Sigmoid colon (tissue), 7 donors: ENCODE results near the gene CD63. TPM values are rescaled to one million over a fixed set of nuclear protein-coding genes. Genes with fewer than 3 reads are reported as not detected.

Source experiments
- DNase-seq: peaks from one replicate; pipeline ENCODE4 v3.0.0-alpha.2; 2019
- H3K27ac ChIP-seq, 4 donors: fragments of 200-600 bp; sonication (generic); one replicate each; pipeline ENCODE4 v1.5.1; 2016 to 2019; ENCODE audit warnings: mild to moderate bottlenecking in 1 of 4
- H3K27me3 ChIP-seq, 3 donors: fragments of 200-600 bp; sonication (generic); one replicate each; pipeline ENCODE4 v1.5.1; 2019; ENCODE audit warnings: mild to moderate bottlenecking in 1 of 3
- H3K36me3 ChIP-seq, 4 donors: fragments of 200-600 bp; sonication (generic); one replicate each; pipeline ENCODE4 v1.5.1; 2016 to 2019
- H3K4me1 ChIP-seq, 4 donors: fragments of 200-600 bp; sonication (generic); one replicate each; pipeline ENCODE4 v1.5.1; 2017 to 2019
- H3K4me3 ChIP-seq, 4 donors: fragments of 200-600 bp; sonication (generic); one replicate each; pipeline ENCODE4 v1.5.1; 2017 to 2019; ENCODE audit warnings: mild to moderate bottlenecking in 2 of 4, moderate library complexity in 1 of 4
- H3K9me3 ChIP-seq, 4 donors: fragments of 200-600 bp in 3 of 4; sonication (generic) in 3 of 4; one replicate each; pipeline versions ENCODE4 v1.5.1 to v1.6.1; 2013 to 2019
- CTCF ChIP-seq, 4 experiments: fragments of 450-650 bp in 3 of 4; fragments of 200-600 bp in 1 of 4; IDR thresholded peaks; one replicate each; pipeline ENCODE4 v1.5.1; 2016 to 2019; ENCODE audit warnings: antibody characterized with exemption in 4 of 4, mild to moderate bottlenecking in 3 of 4, moderate library complexity in 2 of 4
- EP300 ChIP-seq, 4 donors: sonication (generic); formaldehyde crosslinking; IDR thresholded peaks; one replicate each; pipeline ENCODE4 v1.6.1; 2017; ENCODE audit warnings: antibody characterized with exemption in 4 of 4
- POLR2A ChIP-seq, 2 donors: fragments of 450-650 bp; IDR thresholded peaks; one replicate each; pipeline ENCODE4 v1.6.1; 2016; ENCODE audit warnings: antibody characterized with exemption in 2 of 2, mild to moderate bottlenecking in 2 of 2, moderate library complexity in 2 of 2
- POLR2AphosphoS5 ChIP-seq, 4 donors: sonication (generic); formaldehyde crosslinking; IDR thresholded peaks; one replicate each; pipeline ENCODE4 v1.6.1; 2017; ENCODE audit warnings: antibody characterized with exemption in 4 of 4
- WGBS, 2 donors: extraction: QIAGEN DNeasy Blood & Tissue Kit; methylation state at CpG; one replicate each; pipeline ENCODE4 v1.1.7; 2013; 5-methylcytosine and 5-hydroxymethylcytosine counted together
- intact Hi-C: fragments of 100-400 bp; cut with DNase I; formaldehyde crosslinking; loops from one replicate; pipeline ENCODE4 v1.15.1; 2023
- polyA plus RNA-seq, 3 donors: library from polyadenylated mRNA; stranded (reverse); fragments of 200-250 nt; gene quantifications; one replicate each; pipeline ENCODE4 v1.2.3, GENCODE V29; 2013
- total RNA-seq, 4 donors: library from RNA; depleted of rRNA; stranded (reverse); fragments of >200 nt; gene quantifications; one replicate each; pipeline ENCODE4 v1.1.0, GENCODE V29; 2016
- donor health status: healthy with polysubstance abuse.
- donor health status: Bipolar disorder and iron deficiency.
- donor health status: healthy.

Gene CD63
- total and polyA plus RNA-seq, 7 donors: 450 to 1,058 (median 842) TPM

- no peak for DNase-seq
- Histone ChIP-seq H3K36me3 (peaks cover 19 to 97% (median 36%) of the 10 kb centered on the region in 4 donors), H3K4me3 (no peak overlapping the region), H3K27ac (no peak overlapping the region), H3K27me3 (no peaks in the 10 kb centered on the region), H3K9me3 (no peaks in the 10 kb centered on the region), H3K4me1 (peaks cover 0 to 4% (median 0%) of the 10 kb centered on the region in 4 donors)
- TF ChIP-seq POLR2AphosphoS5 (IDR thresholded peaks at IDR 0.05): no peak
- no peak for TF ChIP-seq CTCF (IDR thresholded peaks at IDR 0.05)
- TF ChIP-seq POLR2A (IDR thresholded peaks at IDR 0.05): no peak
- 80 to 83% methylated on average over 2 of the region's 2 CpGs for WGBS, 2 donors
- intact Hi-C loops: no loop called here
Observed at GRCh38 chr12:55755246-55755645, 26.4 kb upstream of the CD63 start.

- Histone ChIP-seq H3K9me3 (no peaks in the 10 kb centered on the region), H3K4me1 (peaks cover 0 to 30% (median 26%) of the 10 kb centered on the region in 4 donors), H3K27me3 (no peaks in the 10 kb centered on the region), H3K36me3 (peaks cover 0 to 30% (median 16%) of the 10 kb centered on the region in 4 donors), H3K27ac (no peak overlapping the region), H3K4me3 (no peak overlapping the region)
- WGBS, 2 donors: 93 to 94% methylated on average over 18 of the region's 18 CpGs
- DNase-seq: peak; percentile 56
- TF ChIP-seq POLR2A (IDR thresholded peaks at IDR 0.05): no peak
- no peak for TF ChIP-seq CTCF (IDR thresholded peaks at IDR 0.05)
- no peak for TF ChIP-seq EP300 (IDR thresholded peaks at IDR 0.05)
- no peak for TF ChIP-seq POLR2AphosphoS5 (IDR thresholded peaks at IDR 0.05)
- intact Hi-C loops: no loop called here
Observed at GRCh38 chr12:55748230-55748993, 19.6 kb upstream of the CD63 start.

- Histone ChIP-seq H3K4me3 (no peak overlapping the region), H3K27ac (no peak overlapping the region), H3K4me1 (peaks cover 0 to 38% (median 30%) of the 10 kb centered on the region in 4 donors), H3K9me3 (no peaks in the 10 kb centered on the region), H3K27me3 (no peaks in the 10 kb centered on the region), H3K36me3 (peaks cover 0 to 14% (median 7%) of the 10 kb centered on the region in 4 donors)
- intact Hi-C loops: no loop called here
- TF ChIP-seq POLR2A (IDR thresholded peaks at IDR 0.05): no peak
- no peak for TF ChIP-seq CTCF (IDR thresholded peaks at IDR 0.05)
- no peak for TF ChIP-seq POLR2AphosphoS5 (IDR thresholded peaks at IDR 0.05)
- no peak for TF ChIP-seq EP300 (IDR thresholded peaks at IDR 0.05)
- no peak for DNase-seq
Observed at GRCh38 chr12:55746913-55747231, 18.1 kb upstream of the CD63 start.

DNA sequence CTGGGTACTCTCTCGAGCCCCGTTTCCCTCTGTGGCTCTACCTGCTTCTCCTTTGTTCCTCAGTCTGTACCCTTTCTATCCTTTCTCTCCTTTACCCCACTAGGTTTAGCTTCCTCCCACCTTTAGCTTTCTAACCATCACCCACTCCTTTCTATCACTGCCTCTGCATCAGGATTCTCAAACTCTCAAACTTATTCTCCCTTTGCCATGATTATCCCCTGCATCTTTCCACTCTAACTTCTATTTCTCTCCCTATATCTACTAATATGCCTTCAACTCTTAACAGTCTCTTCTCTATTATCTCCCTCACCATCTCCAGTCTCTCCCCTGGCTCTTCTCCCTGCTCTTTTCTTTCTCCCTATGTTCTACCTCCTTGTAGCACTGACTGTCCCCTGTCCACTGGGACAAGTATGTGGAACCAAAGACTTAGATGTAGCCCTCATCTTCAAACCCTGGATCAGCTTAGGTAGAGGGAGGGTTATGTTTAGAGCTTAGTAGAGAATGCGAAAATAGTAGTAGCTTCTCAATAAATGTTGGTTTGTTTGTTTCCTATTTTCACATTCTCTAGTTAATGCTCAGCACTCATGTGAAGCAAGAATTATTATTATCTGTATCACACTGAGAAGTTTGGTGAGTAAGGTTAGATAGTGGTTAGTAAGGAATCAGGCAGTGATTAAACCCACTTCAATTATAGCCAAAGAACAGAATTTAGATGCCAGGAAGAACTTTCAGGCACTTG is 17.5 kb upstream of the CD63 start:
- H3K9me3 ChIP-seq: no peaks in the 10 kb centered on the region
- intact Hi-C loops: no loop called here
- peaks cover 0 to 9% (median 3%) of the 10 kb centered on the region in 4 donors for H3K36me3 ChIP-seq
- peak; percentile 4 for DNase-seq
- peak overlapping the region; percentile 25 to 79 (median 46) for H3K27ac ChIP-seq
- H3K4me1 ChIP-seq: peaks cover 0 to 38% (median 30%) of the 10 kb centered on the region in 4 donors
- no peaks in the 10 kb centered on the region for H3K27me3 ChIP-seq
- WGBS, 2 donors: 53 to 66% methylated on average over 3 of the region's 3 CpGs
- H3K4me3 ChIP-seq: no peak overlapping the region
- TF ChIP-seq POLR2A (IDR thresholded peaks at IDR 0.05) (no peak), POLR2AphosphoS5 (IDR thresholded peaks at IDR 0.05) (no peak), CTCF (IDR thresholded peaks at IDR 0.05) (no peak), EP300 (IDR thresholded peaks at IDR 0.05) (no peak)
